Esophagus squamous epithelium (tissue), 5 donors: ENCODE data around the gene KCNH8. TPM values are rescaled to one million over a fixed set of nuclear protein-coding genes. Genes with fewer than 3 reads are reported as not detected.

Experiments
- DNase-seq: peaks from one replicate; lab custom pipeline; 2025; lab: John Stamatoyannopoulos, UW
- H3K27ac ChIP-seq, 4 donors: fragments of 200-600 bp; sonication (generic); one replicate each; pipeline ENCODE4 v1.5.1; 2016 to 2019; ENCODE audit warnings: mild to moderate bottlenecking in 1 of 4
- H3K27me3 ChIP-seq, 4 donors: fragments of 200-600 bp; sonication (generic); 1 replicate in 3 of 4; 2 replicates in 1 of 4; pipeline versions ENCODE4 v1.5.1 to v1.6.0; 2017 to 2021; ENCODE audit warnings: antibody characterized with exemption in 1 of 4
- H3K36me3 ChIP-seq, 3 donors: fragments of 200-600 bp; sonication (generic); one replicate each; pipeline ENCODE4 v1.5.1; 2016 to 2019
- H3K4me1 ChIP-seq, 3 donors: fragments of 200-600 bp; sonication (generic); one replicate each; pipeline ENCODE4 v1.5.1; 2017 to 2019
- H3K4me3 ChIP-seq, 4 donors: fragments of 200-600 bp; sonication (generic); 1 replicate in 3 of 4; 2 replicates in 1 of 4; pipeline ENCODE4 v1.5.1; 2016 to 2019; ENCODE audit warnings: mild to moderate bottlenecking in 2 of 4, moderate library complexity in 1 of 4
- H3K9me3 ChIP-seq, 3 donors: fragments of 200-600 bp; sonication (generic); one replicate each; pipeline ENCODE4 v1.5.1; 2016 to 2019
- CTCF ChIP-seq, 6 experiments: fragments of 450-650 bp in 4 of 6; fragments of 200-600 bp in 2 of 6; sonication (generic) in 2 of 6; IDR thresholded peaks; one replicate each; pipeline ENCODE4 v1.5.1; 2016 to 2019; ENCODE audit warnings: antibody characterized with exemption in 6 of 6, mild to moderate bottlenecking in 4 of 6, moderate library complexity in 4 of 6
- POLR2A ChIP-seq, 4 donors: fragments of 450-650 bp; IDR thresholded peaks; one replicate each; pipeline ENCODE4 v1.6.1; 2017; ENCODE audit warnings: antibody characterized with exemption in 4 of 4, mild to moderate bottlenecking in 4 of 4, moderate library complexity in 3 of 4
- WGBS, 2 donors: methylation state at CpG; one replicate each; pipeline ENCODE4 v1.1.5; 2018; 5-methylcytosine and 5-hydroxymethylcytosine counted together
- intact Hi-C: fragments of 100-400 bp; cut with DNase I; formaldehyde crosslinking; loops from one replicate; pipeline ENCODE4 v1.15.0; 2022
- total RNA-seq, 4 donors: library from RNA; depleted of rRNA; stranded (reverse); fragments of >200 nt; gene quantifications; one replicate each; pipeline ENCODE4 v1.1.0, GENCODE V29; 2016
- donor health status: DM: yes; HTN: yes; CAD: no.

KCNH8 gene
- total RNA-seq, 4 donors from 2014 or later = 0.57 TPM; not detected in 3

- H3K9me3 ChIP-seq = no peaks in the 10 kb centered on the region
- intact Hi-C loops = no loop called here
- WGBS, 2 donors = 84 to 91% methylated on average over 2 to 3 of the region's 3 CpGs
These were observed 146.9 kb downstream of the KCNH8 start for GRCh38 chr3:19295208-19295607.

GRCh38 chr3:19331931-19332330 is 183.6 kb downstream of the KCNH8 start:
- WGBS, 2 donors = 55 to 81% methylated on average over 2 of the region's 2 CpGs
- no peaks in the 10 kb centered on the region for H3K9me3 ChIP-seq
- TF ChIP-seq CTCF (IDR thresholded peaks at IDR 0.05) (no peak), POLR2A (IDR thresholded peaks at IDR 0.05) (no peak)
- no peaks in the 10 kb centered on the region for H3K27me3 ChIP-seq
- H3K4me3 ChIP-seq = no peak overlapping the region
- H3K36me3 ChIP-seq = no peaks in the 10 kb centered on the region
- intact Hi-C loops = no loop called here
- no peak for DNase-seq
- H3K27ac ChIP-seq = no peak overlapping the region
- H3K4me1 ChIP-seq = no peaks in the 10 kb centered on the region

More at GRCh38 chr3:19295208-19295607, 146.9 kb downstream of the KCNH8 start:
- no peaks in the 10 kb centered on the region for H3K4me1 ChIP-seq
- TF ChIP-seq CTCF (IDR thresholded peaks at IDR 0.05) (no peak), POLR2A (IDR thresholded peaks at IDR 0.05) (no peak)
- H3K4me3 ChIP-seq = no peak overlapping the region
- H3K27me3 ChIP-seq = no peaks in the 10 kb centered on the region
- DNase-seq = no peak
- no peaks in the 10 kb centered on the region for H3K36me3 ChIP-seq
- no peak overlapping the region for H3K27ac ChIP-seq

- H3K4me1 ChIP-seq = no peaks in the 10 kb centered on the region
These were observed 185.8 kb downstream of the KCNH8 start for GRCh38 chr3:19334120-19334519.

GRCh38 chr3:19338769-19339168 is 190.5 kb downstream of the KCNH8 start:
- Histone ChIP-seq H3K4me1 (no peaks in the 10 kb centered on the region), H3K27ac (no peak overlapping the region), H3K4me3 (no peak overlapping the region), H3K27me3 (no peaks in the 10 kb centered on the region), H3K36me3 (no peaks in the 10 kb centered on the region), H3K9me3 (no peaks in the 10 kb centered on the region)
- WGBS, 2 donors = 87 to 94% methylated on average over 1 of the region's 1 CpG
- no peak for DNase-seq
- intact Hi-C loops = no loop called here
- TF ChIP-seq POLR2A (IDR thresholded peaks at IDR 0.05) (no peak), CTCF (IDR thresholded peaks at IDR 0.05) (no peak)

More at GRCh38 chr3:19334120-19334519, 185.8 kb downstream of the KCNH8 start:
- Histone ChIP-seq H3K36me3 (no peaks in the 10 kb centered on the region), H3K9me3 (no peaks in the 10 kb centered on the region), H3K4me3 (no peak overlapping the region), H3K27me3 (no peaks in the 10 kb centered on the region), H3K27ac (no peak overlapping the region)
- DNase-seq = no peak
- TF ChIP-seq CTCF (IDR thresholded peaks at IDR 0.05) (no peak), POLR2A (IDR thresholded peaks at IDR 0.05) (no peak)
- intact Hi-C loops = no loop called here
- 65 to 72% methylated on average over 6 of the region's 6 CpGs for WGBS, 2 donors

GRCh38 chr3:19342389-19342788 is 194.1 kb downstream of the KCNH8 start:
- no peaks in the 10 kb centered on the region for H3K36me3 ChIP-seq
- TF ChIP-seq CTCF (IDR thresholded peaks at IDR 0.05) (no peak), POLR2A (IDR thresholded peaks at IDR 0.05) (no peak)
- intact Hi-C loops = loop anchor here (10.0 kb wide), 1 partner anchor 522 kb away; no protein-coding TSS in a partner anchor
- H3K4me3 ChIP-seq = no peak overlapping the region
- no peaks in the 10 kb centered on the region for H3K27me3 ChIP-seq
- 67 to 71% methylated on average over 5 of the region's 5 CpGs for WGBS, 2 donors
- no peaks in the 10 kb centered on the region for H3K4me1 ChIP-seq
- H3K27ac ChIP-seq = no peak overlapping the region
- DNase-seq = no peak
- no peaks in the 10 kb centered on the region for H3K9me3 ChIP-seq
